ENCODE results near the gene SNIP1.

- TF ChIP-seq CTCF (IDR thresholded peaks at IDR 0.05) (no peak), POLR2A (IDR thresholded peaks at IDR 0.05) (no peak), POLR2AphosphoS5 (IDR thresholded peaks at IDR 0.05) (no peak), EP300 (IDR thresholded peaks at IDR 0.05) (no peak)
Measured at GRCh38 chr1:37562984-37563383, 8.9 kb upstream of the SNIP1 start.
